ENCODE measurements around the gene UGT3A2. TPM values are rescaled to one million over a fixed set of nuclear protein-coding genes. Genes with fewer than 3 reads are reported as not detected.

The UGT3A2 gene
- total RNA-seq, 1 donor from 2014 or later: not detected

DNA sequence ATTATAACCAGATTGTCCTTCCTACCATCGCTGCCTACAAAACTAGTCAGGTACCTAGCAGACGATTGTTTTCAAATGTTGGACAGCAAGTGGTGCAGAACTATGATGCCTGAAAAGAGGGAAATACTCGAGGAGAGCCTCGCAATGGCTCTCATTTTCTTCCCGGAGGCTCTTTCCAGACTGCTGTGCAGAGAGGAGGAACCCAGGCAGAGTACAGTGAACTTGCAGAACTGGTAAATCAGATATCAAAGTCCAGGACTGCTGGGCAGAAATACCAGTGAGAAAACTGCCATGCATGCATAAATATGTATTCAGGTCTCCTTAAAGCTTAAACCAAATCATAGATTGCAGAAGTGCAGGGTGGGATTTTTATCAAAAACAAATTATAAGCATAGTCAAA lies 49.1 kb downstream of the UGT3A2 start:
- Mint-ChIP-seq H3K36me3 (ENCODE audit: low read depth) (no peaks in the 10 kb centered on the region), H3K27me3 (ENCODE audit: insufficient read depth) (peaks cover 5% of the 10 kb centered on the region), H3K4me3 (no peak overlapping the region), H3K9me3 (peaks cover 11% of the 10 kb centered on the region), H3K27ac (no peak overlapping the region), H3K4me1 (ENCODE audit: low read depth) (no peaks in the 10 kb centered on the region)
- intact Hi-C loops (cut with micrococcal nuclease): no loop called here
- no peak for DNase-seq (ENCODE audit: low spot score)

- H3K27ac Mint-ChIP-seq: no peak overlapping the region
- H3K27me3 Mint-ChIP-seq (ENCODE audit: insufficient read depth): peaks cover 5% of the 10 kb centered on the region
- no peak overlapping the region for H3K4me3 Mint-ChIP-seq
- intact Hi-C loops (cut with micrococcal nuclease): no loop called here
- no peak for DNase-seq (ENCODE audit: low spot score)
- no peaks in the 10 kb centered on the region for H3K4me1 Mint-ChIP-seq (ENCODE audit: low read depth)
- H3K36me3 Mint-ChIP-seq (ENCODE audit: low read depth): no peaks in the 10 kb centered on the region
- peaks cover 14% of the 10 kb centered on the region for H3K9me3 Mint-ChIP-seq
Measured at GRCh38 chr5:36017004-36017403, 49.7 kb downstream of the UGT3A2 start.

DNA sequence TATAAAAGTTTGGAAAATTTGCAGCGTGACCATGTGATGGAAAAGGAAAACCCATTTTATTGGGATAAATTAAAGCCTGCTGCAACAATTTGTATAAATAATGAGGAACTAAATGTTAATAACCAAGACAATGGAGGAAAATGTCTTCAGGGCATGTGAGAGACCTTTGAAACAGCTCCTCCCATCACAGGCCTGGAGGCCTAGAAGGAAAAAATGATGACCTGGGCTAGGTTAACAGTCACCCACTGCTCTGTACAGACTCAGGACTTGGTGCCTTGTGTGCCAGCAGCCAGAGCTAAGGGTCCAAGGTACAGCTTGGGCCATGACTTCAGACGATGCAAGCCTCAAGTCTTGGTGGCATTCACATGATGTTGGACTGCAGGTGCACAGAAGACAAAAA lies 53.5 kb downstream of the UGT3A2 start:
- intact Hi-C loops (cut with micrococcal nuclease): no loop called here
- H3K36me3 Mint-ChIP-seq (ENCODE audit: low read depth): no peaks in the 10 kb centered on the region
- H3K27me3 Mint-ChIP-seq (ENCODE audit: insufficient read depth): no peaks in the 10 kb centered on the region
- no peak overlapping the region for H3K27ac Mint-ChIP-seq
- H3K9me3 Mint-ChIP-seq: peaks cover 28% of the 10 kb centered on the region
- no peaks in the 10 kb centered on the region for H3K4me1 Mint-ChIP-seq (ENCODE audit: low read depth)
- no peak overlapping the region for H3K4me3 Mint-ChIP-seq
- no peak for DNase-seq (ENCODE audit: low spot score)

DNA sequence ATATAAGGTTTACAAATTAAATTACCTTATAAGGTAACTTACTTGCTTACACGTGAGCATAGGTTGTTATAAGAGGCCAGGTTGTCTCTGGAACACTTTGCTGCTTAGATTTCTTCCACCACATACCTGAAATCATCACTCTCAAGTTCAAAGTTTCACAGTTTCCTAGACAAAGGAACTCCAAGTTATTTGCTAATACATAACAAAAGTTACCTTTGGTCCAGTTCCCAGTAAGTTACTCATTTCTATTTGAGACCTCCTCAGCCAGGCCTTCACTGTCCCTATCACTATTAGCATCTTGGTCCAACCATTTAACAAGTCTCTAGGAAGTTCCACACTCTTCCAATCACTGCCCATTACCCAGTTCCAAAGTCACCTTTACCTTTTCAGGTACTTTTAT lies 57.0 kb downstream of the UGT3A2 start:
- peaks cover 32% of the 10 kb centered on the region for H3K9me3 Mint-ChIP-seq
- DNase-seq (ENCODE audit: low spot score): no peak
- H3K4me3 Mint-ChIP-seq: no peak overlapping the region
- intact Hi-C loops (cut with micrococcal nuclease): no loop called here
- H3K4me1 Mint-ChIP-seq (ENCODE audit: low read depth): no peaks in the 10 kb centered on the region
- H3K27me3 Mint-ChIP-seq (ENCODE audit: insufficient read depth): no peaks in the 10 kb centered on the region
- H3K27ac Mint-ChIP-seq: no peak overlapping the region
- no peaks in the 10 kb centered on the region for H3K36me3 Mint-ChIP-seq (ENCODE audit: low read depth)

DNA sequence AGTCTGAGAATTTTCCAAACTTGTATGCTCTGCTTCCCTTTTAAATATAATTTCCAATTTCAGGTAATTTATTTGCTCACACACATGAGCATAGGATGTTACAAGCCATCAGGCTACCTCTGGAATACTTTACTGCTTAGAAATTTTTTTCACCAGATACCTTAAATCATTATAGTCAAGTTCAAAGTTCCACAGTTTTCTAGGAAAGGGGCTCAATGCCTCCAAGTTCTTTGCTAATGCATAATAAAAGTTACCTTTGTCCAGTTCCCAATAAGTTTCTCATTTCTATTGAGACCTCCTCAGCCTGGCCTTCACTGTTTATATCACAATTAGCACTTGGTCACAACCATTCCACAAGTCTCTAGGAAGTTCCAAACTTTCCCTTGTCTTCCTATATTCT lies 59.3 kb downstream of the UGT3A2 start:
- Mint-ChIP-seq H3K4me1 (ENCODE audit: low read depth) (no peaks in the 10 kb centered on the region), H3K27me3 (ENCODE audit: insufficient read depth) (peaks cover 3% of the 10 kb centered on the region), H3K27ac (no peak overlapping the region), H3K36me3 (ENCODE audit: low read depth) (no peaks in the 10 kb centered on the region), H3K9me3 (peaks cover 19% of the 10 kb centered on the region), H3K4me3 (no peak overlapping the region)
- intact Hi-C loops (cut with micrococcal nuclease): no loop called here
- no peak for DNase-seq (ENCODE audit: low spot score)

GRCh38 chr5:36006163-36006562 lies 60.5 kb downstream of the UGT3A2 start:
- Mint-ChIP-seq H3K9me3 (peaks cover 18% of the 10 kb centered on the region), H3K36me3 (ENCODE audit: low read depth) (no peaks in the 10 kb centered on the region), H3K27me3 (ENCODE audit: insufficient read depth) (peaks cover 3% of the 10 kb centered on the region), H3K27ac (no peak overlapping the region), H3K4me3 (no peak overlapping the region), H3K4me1 (ENCODE audit: low read depth) (no peaks in the 10 kb centered on the region)
- intact Hi-C loops (cut with micrococcal nuclease): no loop called here
- DNase-seq (ENCODE audit: low spot score): no peak

DNA sequence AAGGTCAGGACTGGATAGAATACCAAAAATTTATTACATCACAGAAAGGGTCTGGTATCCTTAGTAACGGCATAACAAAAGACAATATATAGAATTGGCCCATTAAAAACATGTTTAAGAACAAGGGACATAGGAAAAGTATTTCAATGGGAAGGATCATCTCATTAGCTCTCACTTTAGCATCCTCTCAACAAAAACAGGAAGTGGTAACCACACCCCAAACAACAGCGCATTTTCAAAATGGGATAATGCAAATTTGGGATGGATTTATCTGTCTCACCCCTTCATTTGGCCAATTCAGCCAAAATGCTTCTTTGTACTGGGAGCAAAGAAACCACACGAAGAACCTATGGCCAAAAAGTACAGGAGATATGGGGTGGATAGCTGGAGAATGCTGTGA lies 65.7 kb downstream of the UGT3A2 start:
- H3K36me3 Mint-ChIP-seq (ENCODE audit: low read depth): no peaks in the 10 kb centered on the region
- H3K9me3 Mint-ChIP-seq: no peaks in the 10 kb centered on the region
- H3K27ac Mint-ChIP-seq: no peak overlapping the region
- intact Hi-C loops (cut with micrococcal nuclease): no loop called here
- DNase-seq (ENCODE audit: low spot score): no peak
- H3K4me1 Mint-ChIP-seq (ENCODE audit: low read depth): no peaks in the 10 kb centered on the region
- no peak overlapping the region for H3K4me3 Mint-ChIP-seq
- H3K27me3 Mint-ChIP-seq (ENCODE audit: insufficient read depth): peaks cover 3% of the 10 kb centered on the region

DNA sequence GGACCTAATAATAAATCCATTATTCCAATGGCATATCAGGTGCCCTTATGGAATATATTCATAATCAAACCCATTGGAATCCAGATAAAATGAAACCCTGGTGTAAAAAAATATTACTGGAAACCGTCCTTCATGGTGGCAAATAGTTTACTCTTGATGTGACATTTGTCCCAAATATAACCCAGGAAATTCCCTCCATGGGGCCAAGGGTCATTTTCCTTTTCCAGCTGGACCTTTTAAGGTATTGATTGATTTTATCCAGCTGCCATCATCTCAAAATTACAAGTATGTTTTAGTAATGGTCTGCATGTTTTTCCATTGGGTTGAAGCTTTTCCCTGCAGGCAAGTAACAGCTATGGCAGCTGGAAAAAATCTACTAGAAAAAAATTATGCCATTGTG lies 67.1 kb downstream of the UGT3A2 start:
- Mint-ChIP-seq H3K9me3 (no peaks in the 10 kb centered on the region), H3K4me1 (ENCODE audit: low read depth) (no peaks in the 10 kb centered on the region), H3K36me3 (ENCODE audit: low read depth) (no peaks in the 10 kb centered on the region), H3K27me3 (ENCODE audit: insufficient read depth) (peaks cover 3% of the 10 kb centered on the region), H3K27ac (no peak overlapping the region), H3K4me3 (no peak overlapping the region)
- DNase-seq (ENCODE audit: low spot score): no peak
- intact Hi-C loops (cut with micrococcal nuclease): no loop called here

DNA sequence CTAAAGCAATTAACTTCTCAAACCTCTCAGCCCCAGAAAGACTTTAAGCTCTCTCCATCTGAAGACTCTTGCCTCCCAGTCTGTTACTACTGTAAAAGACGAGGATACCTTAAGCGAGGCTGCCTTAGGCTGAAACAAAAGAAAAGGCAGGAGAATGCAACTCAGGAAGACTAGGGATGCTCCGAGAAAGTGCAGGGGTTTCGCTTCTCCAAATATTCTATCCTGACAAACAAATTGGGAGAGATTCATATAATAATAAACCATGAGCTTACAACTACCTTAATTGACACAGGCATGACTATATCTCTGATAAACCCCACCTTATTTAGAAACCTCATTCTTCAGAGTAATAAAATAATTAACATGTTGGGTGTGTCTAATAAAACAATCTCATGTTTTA lies 70.6 kb downstream of the UGT3A2 start:
- peaks cover 3% of the 10 kb centered on the region for H3K27me3 Mint-ChIP-seq (ENCODE audit: insufficient read depth)
- no peaks in the 10 kb centered on the region for H3K4me1 Mint-ChIP-seq (ENCODE audit: low read depth)
- H3K36me3 Mint-ChIP-seq (ENCODE audit: low read depth): no peaks in the 10 kb centered on the region
- no peak for DNase-seq (ENCODE audit: low spot score)
- no peak overlapping the region for H3K27ac Mint-ChIP-seq
- intact Hi-C loops (cut with micrococcal nuclease): no loop called here
- no peak overlapping the region for H3K4me3 Mint-ChIP-seq
- no peaks in the 10 kb centered on the region for H3K9me3 Mint-ChIP-seq

- H3K36me3 Mint-ChIP-seq (ENCODE audit: low read depth): no peaks in the 10 kb centered on the region
- no peaks in the 10 kb centered on the region for H3K9me3 Mint-ChIP-seq
- H3K27ac Mint-ChIP-seq: no peak within 1 kb of the TSS
- intact Hi-C loops (cut with micrococcal nuclease): no loop called here
- DNase-seq (ENCODE audit: low spot score): no peak
- peaks cover 3% of the 10 kb centered on the region for H3K27me3 Mint-ChIP-seq (ENCODE audit: insufficient read depth)
- H3K4me3 Mint-ChIP-seq: no peak within 1 kb of the TSS
- no peaks in the 10 kb centered on the region for H3K4me1 Mint-ChIP-seq (ENCODE audit: low read depth)
Measured at GRCh38 chr5:35990941-35991611, 75.6 kb downstream of the UGT3A2 start, which contains the start of gene UGT3A1. TSS of gene UGT3A1 (minus strand) at chr5:35991390. CDS start at chr5:35991240, 150 bp downstream.

- no peak for DNase-seq (ENCODE audit: low spot score)
- no peaks in the 10 kb centered on the region for H3K9me3 Mint-ChIP-seq
- no peaks in the 10 kb centered on the region for H3K36me3 Mint-ChIP-seq (ENCODE audit: low read depth)
- no peak overlapping the region for H3K27ac Mint-ChIP-seq
- H3K27me3 Mint-ChIP-seq (ENCODE audit: insufficient read depth): peaks cover 3% of the 10 kb centered on the region
- intact Hi-C loops (cut with micrococcal nuclease): no loop called here
- no peaks in the 10 kb centered on the region for H3K4me1 Mint-ChIP-seq (ENCODE audit: low read depth)
- no peak overlapping the region for H3K4me3 Mint-ChIP-seq
Measured at GRCh38 chr5:35990520-35990919, 76.2 kb downstream of the UGT3A2 start.

DNA sequence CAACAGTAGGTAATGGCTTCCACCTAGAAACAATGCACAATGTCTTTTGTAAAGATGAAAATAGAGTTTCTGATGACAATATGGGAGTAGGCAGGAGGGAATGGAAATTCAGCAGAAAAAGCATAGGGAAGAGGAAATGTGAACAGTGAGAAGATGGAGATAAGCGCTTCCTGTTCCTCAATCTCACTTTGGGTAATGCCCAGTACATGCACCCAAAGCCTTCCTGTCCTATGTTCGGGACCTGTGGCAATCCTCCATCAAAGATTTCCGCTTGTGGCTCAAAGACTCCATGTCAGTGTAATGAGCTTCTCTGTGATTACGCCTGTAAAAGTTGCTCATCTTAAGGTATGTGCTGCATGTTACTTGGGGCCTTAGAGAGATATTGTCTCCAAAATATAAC lies 78.2 kb downstream of the UGT3A2 start:
- DNase-seq (ENCODE audit: low spot score): no peak
- H3K36me3 Mint-ChIP-seq (ENCODE audit: low read depth): no peaks in the 10 kb centered on the region
- intact Hi-C loops (cut with micrococcal nuclease): no loop called here
- H3K9me3 Mint-ChIP-seq: no peaks in the 10 kb centered on the region
- no peak overlapping the region for H3K27ac Mint-ChIP-seq
- peaks cover 3% of the 10 kb centered on the region for H3K27me3 Mint-ChIP-seq (ENCODE audit: insufficient read depth)
- no peak overlapping the region for H3K4me3 Mint-ChIP-seq
- H3K4me1 Mint-ChIP-seq (ENCODE audit: low read depth): no peaks in the 10 kb centered on the region

DNA sequence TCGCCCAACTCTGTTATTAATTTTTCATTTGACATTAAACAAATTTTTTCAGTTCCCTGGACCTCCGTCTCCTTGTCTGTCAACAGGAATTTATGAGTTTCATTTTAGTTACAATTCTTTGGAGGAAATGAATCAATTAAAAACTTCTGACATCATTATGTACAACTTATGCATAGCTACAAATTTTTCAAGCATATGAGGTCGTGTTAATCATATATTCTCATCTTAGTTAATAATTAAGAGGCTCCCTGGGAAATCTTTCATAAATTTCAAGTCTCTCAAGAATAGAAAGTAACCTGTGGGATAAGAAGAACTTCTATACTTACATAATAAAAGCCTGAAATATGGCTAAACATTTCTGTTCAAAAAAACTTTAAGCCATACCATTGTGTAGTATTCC lies 78.9 kb downstream of the UGT3A2 start:
- no peaks in the 10 kb centered on the region for H3K9me3 Mint-ChIP-seq
- intact Hi-C loops (cut with micrococcal nuclease): no loop called here
- H3K4me1 Mint-ChIP-seq (ENCODE audit: low read depth): no peaks in the 10 kb centered on the region
- no peak overlapping the region for H3K4me3 Mint-ChIP-seq
- DNase-seq (ENCODE audit: low spot score): no peak
- peaks cover 4% of the 10 kb centered on the region for H3K27me3 Mint-ChIP-seq (ENCODE audit: insufficient read depth)
- H3K27ac Mint-ChIP-seq: no peak overlapping the region
- H3K36me3 Mint-ChIP-seq (ENCODE audit: low read depth): no peaks in the 10 kb centered on the region

Measured in activated T-helper 1 cell treated with anti-CD3 and anti-CD28 coated beads, Interleukin-12 subunit alpha, Interleukin-12 subunit beta, Interleukin-2, Interleukin-4 antibody, amounts not matched to agents 30 ng/mL and 10 ng/mL and 1 ng/mL, durations not matched to agents 14 hours and 24 hours and 36 hours (primary cell).